Mucosa of descending colon (tissue), 3 donors: ENCODE results near the gene CYP27C1. TPM values are rescaled to one million over a fixed set of nuclear protein-coding genes. Genes with fewer than 3 reads are reported as not detected.
"Not testable (repeated sequence)": the region's sequence is repeated elsewhere in the genome, so short reads cannot be mapped to it uniquely, and the experiment has no call there.

Experiments used
- ATAC-seq: fragments of 200-7000 bp; cut with Tn5 transposase; one replicate; pipeline ENCODE4 v1.9.1; 2020; ENCODE audit warnings: mild to moderate bottlenecking, moderate library complexity
- DNase-seq, 3 donors: peaks; one replicate each; pipeline ENCODE4 v3.0.0-alpha.2; 2020
- H3K36me3 ChIP-seq: fragments of 200-600 bp; one replicate; pipeline ENCODE4 v1.8.0; 2021; ENCODE audit warnings: low read depth, mild to moderate bottlenecking
- H3K4me1 ChIP-seq: fragments of 200-600 bp; one replicate; pipeline ENCODE4 v1.8.0; 2021; ENCODE audit warnings: low read depth, mild to moderate bottlenecking
- H3K4me3 ChIP-seq: fragments of 200-600 bp; one replicate; pipeline ENCODE4 v1.8.0; 2021; ENCODE audit warnings: mild to moderate bottlenecking
- H3K9me3 ChIP-seq: fragments of 200-600 bp; one replicate; pipeline ENCODE4 v1.8.0; 2021; ENCODE audit warnings: mild to moderate bottlenecking
- intact Hi-C, 2 donors: fragments of 100-400 bp; cut with DNase I in 1 of 2; cut with micrococcal nuclease in 1 of 2; formaldehyde crosslinking; loops; one replicate each; pipeline versions ENCODE4 v1.11.0 to v1.11.1; 2022; cut with DNase I, micrococcal nuclease
- total RNA-seq, 3 donors: library from RNA; stranded (reverse); fragmentation: NEBNext Ultra II Directional in 2 of 3; extraction: Animal tissue kit (Norgen Biotek cat#: 25700) in 2 of 3; gene quantifications; one replicate each; pipeline versions ENCODE4 v1.2.1 to v1.2.4, GENCODE V29; 2021 to 2023
- TF ChIP-seq, protein P1 (sequence below): fragments of 200-600 bp; IDR thresholded peaks from one replicate; pipeline ENCODE4 v1.8.0; 2022; ENCODE audit warnings: antibody characterized with exemption, mild to moderate bottlenecking
- donor health status: DM: no; HTN: no; CAD: no; lungs with moderate emphysema.
- donor health status: DM: no; HTN: no; CAD: no.
- donor health status: DM: no; HTN: yes; CAD: no.

CYP27C1 gene
- total RNA-seq, 3 donors from 2014 or later = 0.17 to 0.82 (median 0.63) TPM

GRCh38 chr2:127219171-127220070 is 678 bp downstream of the CYP27C1 start:
- ATAC-seq (peak; percentile 36), DNase-seq (peak in 1 of 3 donors; percentile 39)
- Histone ChIP-seq H3K9me3 (no peaks in the 10 kb centered on the region), H3K4me3 (no peak overlapping the region), H3K4me1 (peaks cover 12% of the 10 kb centered on the region), H3K36me3 (no peaks in the 10 kb centered on the region)
- TF ChIP-seq, protein P1, sequence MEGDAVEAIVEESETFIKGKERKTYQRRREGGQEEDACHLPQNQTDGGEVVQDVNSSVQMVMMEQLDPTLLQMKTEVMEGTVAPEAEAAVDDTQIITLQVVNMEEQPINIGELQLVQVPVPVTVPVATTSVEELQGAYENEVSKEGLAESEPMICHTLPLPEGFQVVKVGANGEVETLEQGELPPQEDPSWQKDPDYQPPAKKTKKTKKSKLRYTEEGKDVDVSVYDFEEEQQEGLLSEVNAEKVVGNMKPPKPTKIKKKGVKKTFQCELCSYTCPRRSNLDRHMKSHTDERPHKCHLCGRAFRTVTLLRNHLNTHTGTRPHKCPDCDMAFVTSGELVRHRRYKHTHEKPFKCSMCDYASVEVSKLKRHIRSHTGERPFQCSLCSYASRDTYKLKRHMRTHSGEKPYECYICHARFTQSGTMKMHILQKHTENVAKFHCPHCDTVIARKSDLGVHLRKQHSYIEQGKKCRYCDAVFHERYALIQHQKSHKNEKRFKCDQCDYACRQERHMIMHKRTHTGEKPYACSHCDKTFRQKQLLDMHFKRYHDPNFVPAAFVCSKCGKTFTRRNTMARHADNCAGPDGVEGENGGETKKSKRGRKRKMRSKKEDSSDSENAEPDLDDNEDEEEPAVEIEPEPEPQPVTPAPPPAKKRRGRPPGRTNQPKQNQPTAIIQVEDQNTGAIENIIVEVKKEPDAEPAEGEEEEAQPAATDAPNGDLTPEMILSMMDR = no peak
- intact Hi-C loops = no loop called here

- ATAC-seq = no peak
These were observed 1.3 kb downstream of the CYP27C1 start for GRCh38 chr2:127218812-127219170.

DNA sequence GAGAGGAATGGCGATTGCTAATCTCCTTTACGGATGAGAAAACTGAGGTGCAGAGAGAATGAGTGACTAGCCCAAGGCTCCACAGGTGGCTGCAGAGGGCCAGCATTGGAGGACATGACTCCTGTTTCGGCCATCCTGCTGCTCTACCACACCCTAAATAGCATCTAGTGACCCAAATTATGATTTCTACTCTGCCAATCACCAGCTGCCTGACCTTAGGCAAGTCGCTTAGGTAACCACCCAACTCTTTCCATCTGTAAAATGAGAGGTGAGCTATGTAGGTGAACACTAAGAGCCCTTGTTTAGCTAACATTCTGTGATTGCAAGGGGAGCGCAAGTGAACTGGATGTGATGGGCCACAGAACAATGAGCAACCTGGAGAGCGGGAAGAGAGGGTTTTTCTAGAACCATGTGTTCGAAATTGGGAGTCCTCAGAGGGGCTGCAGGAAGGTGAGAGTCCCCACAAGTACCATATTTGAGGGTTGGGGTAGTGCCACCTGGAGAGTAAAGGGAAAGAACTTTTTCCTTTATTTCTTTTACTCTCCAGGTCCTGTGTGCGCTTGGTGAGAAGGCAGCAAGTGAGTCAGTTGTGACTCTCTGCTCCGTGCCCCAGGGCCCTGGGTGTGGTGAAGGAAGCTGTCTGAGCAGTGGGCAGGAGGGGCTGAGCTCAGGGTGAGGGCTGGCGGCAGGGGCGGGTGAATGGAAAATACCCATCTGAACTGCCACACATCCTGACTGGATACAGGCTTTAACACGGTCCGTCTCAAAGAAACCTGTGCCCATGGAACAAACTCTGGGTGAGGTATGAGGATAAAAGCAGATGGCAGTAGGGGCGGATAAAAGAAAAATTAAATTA is 2.4 kb downstream of the CYP27C1 start:
- DNase-seq (no peak), ATAC-seq (peak; percentile 52)
- H3K4me1 ChIP-seq = peaks cover 12% of the 10 kb centered on the region
- no peak overlapping the region for H3K4me3 ChIP-seq
- intact Hi-C loops = no loop called here
- TF ChIP-seq, protein P1 = no peak
- no peaks in the 10 kb centered on the region for H3K9me3 ChIP-seq
- H3K36me3 ChIP-seq = no peaks in the 10 kb centered on the region

More at GRCh38 chr2:127218812-127219170, 1.3 kb downstream of the CYP27C1 start:
- Histone ChIP-seq H3K4me3 (no peak overlapping the region), H3K9me3 (no peaks in the 10 kb centered on the region), H3K36me3 (no peaks in the 10 kb centered on the region), H3K4me1 (peaks cover 12% of the 10 kb centered on the region)
- TF ChIP-seq, protein P1 = no peak
- intact Hi-C loops = no loop called here
- no peak for DNase-seq

GRCh38 chr2:127216593-127216992 is 3.5 kb downstream of the CYP27C1 start:
- DNase-seq (no peak), ATAC-seq (no peak)
- Histone ChIP-seq H3K9me3 (no peaks in the 10 kb centered on the region), H3K4me3 (no peak overlapping the region), H3K4me1 (peaks cover 12% of the 10 kb centered on the region), H3K36me3 (no peaks in the 10 kb centered on the region)
- intact Hi-C loops = no loop called here
- TF ChIP-seq, protein P1 = no peak

- intact Hi-C loops = no loop called here
- Histone ChIP-seq H3K4me1 (peaks cover 12% of the 10 kb centered on the region), H3K9me3 (no peaks in the 10 kb centered on the region), H3K4me3 (no peak overlapping the region), H3K36me3 (no peaks in the 10 kb centered on the region)
- DNase-seq (no peak), ATAC-seq (no peak)
- TF ChIP-seq, protein P1 = no peak
These were observed 4.0 kb downstream of the CYP27C1 start for GRCh38 chr2:127216095-127216494.

GRCh38 chr2:127214201-127214600 is 5.9 kb downstream of the CYP27C1 start:
- intact Hi-C loops, H3K36me3 ChIP-seq, DNase-seq, ATAC-seq, H3K4me3 ChIP-seq, H3K9me3 ChIP-seq, H3K4me1 ChIP-seq: not testable (repeated sequence)
